ENCODE measurements around the gene UBAC1.

DNA sequence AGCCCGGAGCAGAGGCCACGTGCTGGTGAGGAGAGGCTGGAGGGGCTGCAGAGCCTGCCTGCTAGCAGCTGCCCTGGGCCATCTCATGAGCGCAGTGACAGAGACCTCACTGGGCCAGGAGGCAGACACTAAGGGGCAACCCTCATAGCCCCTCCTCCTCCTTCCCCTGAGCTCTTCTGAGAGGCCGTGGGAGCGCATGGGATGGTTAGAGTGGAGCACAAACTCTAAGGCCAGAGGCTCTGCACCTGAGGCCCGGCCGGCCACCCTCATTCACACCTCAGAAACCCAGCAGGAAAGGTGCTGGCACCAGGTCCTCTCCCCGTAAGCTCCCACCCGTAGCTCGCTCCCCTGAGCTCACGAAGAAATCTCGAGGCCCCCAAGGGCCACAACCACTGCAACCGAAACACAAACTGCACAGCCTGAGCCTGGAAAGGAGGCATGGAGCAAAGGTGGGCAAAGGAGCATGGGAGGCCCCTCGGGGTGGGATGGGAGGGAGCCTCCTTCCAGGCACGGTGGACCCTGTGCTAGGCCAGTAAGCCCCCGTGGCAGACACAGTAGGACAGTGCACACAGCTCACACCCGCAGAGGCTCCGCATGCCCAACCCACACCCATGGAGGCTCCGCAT is 71.5 kb downstream of the UBAC1 start:
- no peak for TF ChIP-seq LCOR (CRISPR knock-in tag; IDR thresholded peaks at IDR 0.05)
- TF ChIP-seq, protein P1, sequence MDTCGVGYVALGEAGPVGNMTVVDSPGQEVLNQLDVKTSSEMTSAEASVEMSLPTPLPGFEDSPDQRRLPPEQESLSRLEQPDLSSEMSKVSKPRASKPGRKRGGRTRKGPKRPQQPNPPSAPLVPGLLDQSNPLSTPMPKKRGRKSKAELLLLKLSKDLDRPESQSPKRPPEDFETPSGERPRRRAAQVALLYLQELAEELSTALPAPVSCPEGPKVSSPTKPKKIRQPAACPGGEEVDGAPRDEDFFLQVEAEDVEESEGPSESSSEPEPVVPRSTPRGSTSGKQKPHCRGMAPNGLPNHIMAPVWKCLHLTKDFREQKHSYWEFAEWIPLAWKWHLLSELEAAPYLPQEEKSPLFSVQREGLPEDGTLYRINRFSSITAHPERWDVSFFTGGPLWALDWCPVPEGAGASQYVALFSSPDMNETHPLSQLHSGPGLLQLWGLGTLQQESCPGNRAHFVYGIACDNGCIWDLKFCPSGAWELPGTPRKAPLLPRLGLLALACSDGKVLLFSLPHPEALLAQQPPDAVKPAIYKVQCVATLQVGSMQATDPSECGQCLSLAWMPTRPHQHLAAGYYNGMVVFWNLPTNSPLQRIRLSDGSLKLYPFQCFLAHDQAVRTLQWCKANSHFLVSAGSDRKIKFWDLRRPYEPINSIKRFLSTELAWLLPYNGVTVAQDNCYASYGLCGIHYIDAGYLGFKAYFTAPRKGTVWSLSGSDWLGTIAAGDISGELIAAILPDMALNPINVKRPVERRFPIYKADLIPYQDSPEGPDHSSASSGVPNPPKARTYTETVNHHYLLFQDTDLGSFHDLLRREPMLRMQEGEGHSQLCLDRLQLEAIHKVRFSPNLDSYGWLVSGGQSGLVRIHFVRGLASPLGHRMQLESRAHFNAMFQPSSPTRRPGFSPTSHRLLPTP (IDR thresholded peaks at IDR 0.05; ENCODE audit: borderline replicate concordance, extremely low read depth, insufficient read length), result no peak
- TF ChIP-seq SMARCE1 (IDR thresholded peaks at IDR 0.05), result no peak
- no peak for TF ChIP-seq PCBP1 (IDR thresholded peaks at IDR 0.05; ENCODE audit: low read depth, low read length, poor library complexity, severe bottlenecking)
- TF ChIP-seq, protein P2, sequence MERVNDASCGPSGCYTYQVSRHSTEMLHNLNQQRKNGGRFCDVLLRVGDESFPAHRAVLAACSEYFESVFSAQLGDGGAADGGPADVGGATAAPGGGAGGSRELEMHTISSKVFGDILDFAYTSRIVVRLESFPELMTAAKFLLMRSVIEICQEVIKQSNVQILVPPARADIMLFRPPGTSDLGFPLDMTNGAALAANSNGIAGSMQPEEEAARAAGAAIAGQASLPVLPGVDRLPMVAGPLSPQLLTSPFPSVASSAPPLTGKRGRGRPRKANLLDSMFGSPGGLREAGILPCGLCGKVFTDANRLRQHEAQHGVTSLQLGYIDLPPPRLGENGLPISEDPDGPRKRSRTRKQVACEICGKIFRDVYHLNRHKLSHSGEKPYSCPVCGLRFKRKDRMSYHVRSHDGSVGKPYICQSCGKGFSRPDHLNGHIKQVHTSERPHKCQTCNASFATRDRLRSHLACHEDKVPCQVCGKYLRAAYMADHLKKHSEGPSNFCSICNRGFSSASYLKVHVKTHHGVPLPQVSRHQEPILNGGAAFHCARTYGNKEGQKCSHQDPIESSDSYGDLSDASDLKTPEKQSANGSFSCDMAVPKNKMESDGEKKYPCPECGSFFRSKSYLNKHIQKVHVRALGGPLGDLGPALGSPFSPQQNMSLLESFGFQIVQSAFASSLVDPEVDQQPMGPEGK (CRISPR knock-in tag; IDR thresholded peaks at IDR 0.05; ENCODE audit: borderline replicate concordance), result no peak
- TF ChIP-seq, protein P3, sequence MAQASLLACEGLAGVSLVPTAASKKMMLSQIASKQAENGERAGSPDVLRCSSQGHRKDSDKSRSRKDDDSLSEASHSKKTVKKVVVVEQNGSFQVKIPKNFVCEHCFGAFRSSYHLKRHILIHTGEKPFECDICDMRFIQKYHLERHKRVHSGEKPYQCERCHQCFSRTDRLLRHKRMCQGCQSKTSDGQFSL (CRISPR knock-in tag; IDR thresholded peaks at IDR 0.05), result no peak
- TF ChIP-seq, protein P3 (tag; IDR thresholded peaks at IDR 0.05), result no peak
- TF ChIP-seq, protein P4, sequence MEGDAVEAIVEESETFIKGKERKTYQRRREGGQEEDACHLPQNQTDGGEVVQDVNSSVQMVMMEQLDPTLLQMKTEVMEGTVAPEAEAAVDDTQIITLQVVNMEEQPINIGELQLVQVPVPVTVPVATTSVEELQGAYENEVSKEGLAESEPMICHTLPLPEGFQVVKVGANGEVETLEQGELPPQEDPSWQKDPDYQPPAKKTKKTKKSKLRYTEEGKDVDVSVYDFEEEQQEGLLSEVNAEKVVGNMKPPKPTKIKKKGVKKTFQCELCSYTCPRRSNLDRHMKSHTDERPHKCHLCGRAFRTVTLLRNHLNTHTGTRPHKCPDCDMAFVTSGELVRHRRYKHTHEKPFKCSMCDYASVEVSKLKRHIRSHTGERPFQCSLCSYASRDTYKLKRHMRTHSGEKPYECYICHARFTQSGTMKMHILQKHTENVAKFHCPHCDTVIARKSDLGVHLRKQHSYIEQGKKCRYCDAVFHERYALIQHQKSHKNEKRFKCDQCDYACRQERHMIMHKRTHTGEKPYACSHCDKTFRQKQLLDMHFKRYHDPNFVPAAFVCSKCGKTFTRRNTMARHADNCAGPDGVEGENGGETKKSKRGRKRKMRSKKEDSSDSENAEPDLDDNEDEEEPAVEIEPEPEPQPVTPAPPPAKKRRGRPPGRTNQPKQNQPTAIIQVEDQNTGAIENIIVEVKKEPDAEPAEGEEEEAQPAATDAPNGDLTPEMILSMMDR (IDR thresholded peaks at IDR 0.05 in 2 of 3, conservative IDR thresholded peaks at IDR 0.05 in 1 of 3; ENCODE audit: insufficient read depth in 2 of 3, low read depth in 1 of 3, low read length in 3 of 3), result no peak
- TF ChIP-seq MAFF (IDR thresholded peaks at IDR 0.05; ENCODE audit: low read length), result no peak
- TF ChIP-seq ZNF561 (CRISPR knock-in tag; conservative IDR thresholded peaks at IDR 0.05), result no peak
